Osteoblast (primary cell): ENCODE results near the gene RABGAP1L. TPM values are rescaled to one million over a fixed set of nuclear protein-coding genes. Genes with fewer than 3 reads are reported as not detected.
"Not testable (repeated sequence)": the region's sequence is repeated elsewhere in the genome, so short reads cannot be mapped to it uniquely, and the experiment has no call there.

Source experiments
- DNase-seq: peaks from one replicate; pipeline ENCODE4 v3.0.0; 2011; ENCODE audit warnings: low spot score, mixed read lengths; ENCODE audit not compliant: insufficient read length; ENCODE audit errors: missing footprints
- H2AFZ ChIP-seq: 2 replicates; pipeline ENCODE4 v1.6.0; 2011; ENCODE audit warnings: mild to moderate bottlenecking, low read length
- H3K27ac ChIP-seq: 2 replicates; pipeline ENCODE4 v1.5.1; 2011; ENCODE audit warnings: mild to moderate bottlenecking, low read depth, low read length, moderate library complexity
- H3K27me3 ChIP-seq: 2 replicates; pipeline ENCODE4 v1.6.0; 2012; ENCODE audit warnings: mild to moderate bottlenecking, control low read depth, inconsistent platforms, low read length, moderate library complexity; ENCODE audit not compliant: insufficient read depth
- H3K36me3 ChIP-seq: 2 replicates; pipeline ENCODE4 v1.5.1; 2011; ENCODE audit warnings: mild to moderate bottlenecking, low read length, control low read depth, moderate library complexity; ENCODE audit not compliant: insufficient read depth
- H3K4me1 ChIP-seq: 2 replicates; pipeline ENCODE4 v1.5.1; 2011; ENCODE audit warnings: mild to moderate bottlenecking, low read length, control low read depth, moderate library complexity; ENCODE audit not compliant: insufficient read depth
- H3K4me2 ChIP-seq: 2 replicates; pipeline ENCODE4 v1.6.0; 2011; ENCODE audit warnings: mild to moderate bottlenecking, low read length; ENCODE audit not compliant: insufficient read depth
- H3K4me3 ChIP-seq: fragments of 200-600 bp; sonication (generic); 3 replicates; pipeline ENCODE4 v1.5.1; 2012; ENCODE audit warnings: mild to moderate bottlenecking, low read length, inconsistent platforms; ENCODE audit not compliant: insufficient read depth
- H3K79me2 ChIP-seq: 2 replicates; pipeline ENCODE4 v1.6.0; 2012; ENCODE audit warnings: mild to moderate bottlenecking, low read length, control low read depth, inconsistent platforms; ENCODE audit not compliant: insufficient read depth
- H3K9me3 ChIP-seq: 2 replicates; pipeline ENCODE4 v1.5.1; 2011; ENCODE audit warnings: low read depth, low read length, control low read depth
- H4K20me1 ChIP-seq: 2 replicates; pipeline ENCODE4 v1.6.0; 2012; ENCODE audit warnings: mild to moderate bottlenecking, low read length, control low read depth; ENCODE audit not compliant: insufficient read depth
- CTCF ChIP-seq: IDR thresholded peaks from 2 replicates; pipeline ENCODE4 v1.5.1; 2011; ENCODE audit warnings: mild to moderate bottlenecking, low read depth, low read length, moderate library complexity; ENCODE audit errors: extremely low read depth
- total RNA-seq: library from RNA; depleted of rRNA; stranded (reverse); fragments of >200 nt; gene quantifications from 2 replicates; pipeline ENCODE4 v1.2.3, GENCODE V29; 2012

Gene RABGAP1L
- total RNA-seq, 1 donor, result 30.0 TPM

- DNase-seq, result no peak
- Histone ChIP-seq H3K27ac (no peak overlapping the region), H3K79me2 (no peaks in the 10 kb centered on the region), H3K27me3 (no peaks in the 10 kb centered on the region), H3K36me3 (no peaks in the 10 kb centered on the region), H3K4me2 (no peak overlapping the region), H3K4me3 (no peak overlapping the region), H3K4me1 (no peaks in the 10 kb centered on the region), H4K20me1 (no peaks in the 10 kb centered on the region), H2AFZ (no peak overlapping the region), H3K9me3 (no peaks in the 10 kb centered on the region)
- no peak for TF ChIP-seq CTCF
Measured at GRCh38 chr1:174531751-174532150, 372.4 kb downstream of the RABGAP1L start.

GRCh38 chr1:174534789-174535188, 375.5 kb downstream of the RABGAP1L start:
- Histone ChIP-seq H3K4me2 (no peak overlapping the region), H3K4me1 (no peaks in the 10 kb centered on the region), H3K36me3 (no peaks in the 10 kb centered on the region), H3K27ac (no peak overlapping the region), H4K20me1 (no peaks in the 10 kb centered on the region), H3K27me3 (no peaks in the 10 kb centered on the region), H3K9me3 (no peaks in the 10 kb centered on the region), H3K4me3 (no peak overlapping the region), H3K79me2 (no peaks in the 10 kb centered on the region), H2AFZ (no peak overlapping the region)
- DNase-seq, result no peak
- TF ChIP-seq CTCF, result no peak

GRCh38 chr1:174535207-174535606, 375.9 kb downstream of the RABGAP1L start:
- Histone ChIP-seq H3K9me3 (no peaks in the 10 kb centered on the region), H3K27me3 (no peaks in the 10 kb centered on the region), H3K4me1 (no peaks in the 10 kb centered on the region), H3K4me3 (no peak overlapping the region), H3K4me2 (no peak overlapping the region), H3K79me2 (no peaks in the 10 kb centered on the region), H3K27ac (no peak overlapping the region), H4K20me1 (no peaks in the 10 kb centered on the region), H2AFZ (no peak overlapping the region), H3K36me3 (no peaks in the 10 kb centered on the region)
- DNase-seq, result no peak
- TF ChIP-seq CTCF, result no peak

GRCh38 chr1:174543421-174543820, 384.1 kb downstream of the RABGAP1L start:
- not testable (repeated sequence) for H3K36me3 ChIP-seq, H3K79me2 ChIP-seq, H2AFZ ChIP-seq, H3K4me3 ChIP-seq, H3K27ac ChIP-seq, H3K4me2 ChIP-seq, H3K9me3 ChIP-seq, H3K27me3 ChIP-seq, H3K4me1 ChIP-seq, H4K20me1 ChIP-seq, DNase-seq
